Measurements from ENCODE around the gene ARMC5.

DNA sequence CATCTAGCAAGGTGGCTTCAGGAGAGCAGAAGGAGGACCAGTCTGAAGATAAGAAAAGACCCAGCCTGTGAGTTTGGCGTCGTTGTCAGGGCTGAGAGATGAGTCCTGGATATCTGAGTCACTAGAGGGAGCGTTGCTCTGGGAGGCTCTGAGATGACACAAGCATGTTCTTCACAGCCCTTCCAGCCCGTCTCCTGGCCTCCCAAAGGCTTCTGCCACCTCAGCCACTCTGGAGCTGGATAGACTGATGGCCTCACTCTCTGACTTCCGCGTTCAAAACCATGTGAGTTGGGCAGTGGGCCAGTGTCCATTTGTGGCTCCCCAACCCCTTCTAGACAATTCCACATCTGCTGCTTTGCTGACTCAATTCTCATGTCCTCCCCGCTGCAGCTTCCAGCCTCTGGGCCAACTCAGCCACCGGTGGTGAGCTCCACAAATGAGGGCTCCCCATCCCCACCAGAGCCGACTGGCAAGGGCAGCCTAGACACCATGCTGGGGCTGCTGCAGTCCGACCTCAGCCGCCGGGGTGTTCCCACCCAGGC, 14.9 kb downstream of the ARMC5 start:
- no peak for TF ChIP-seq POLR2AphosphoS5 (IDR thresholded peaks at IDR 0.05; ENCODE audit: borderline replicate concordance, low read depth, low read length)
- no peak for TF ChIP-seq EZH2 (IDR thresholded peaks at IDR 0.05)
- TF ChIP-seq FOXP2 (optimal IDR thresholded peaks at IDR 0.05; ENCODE audit: control extremely low read depth, extremely low read length, insufficient read depth): no peak

Measured in SK-N-MC (cell line).